CD14-positive monocyte (primary cell): Measurements from ENCODE around the gene NCOA7. TPM values are rescaled to one million over a fixed set of nuclear protein-coding genes. Genes with fewer than 3 reads are reported as not detected.

Experiments used
- DNase-seq, 3 donors: peaks; one replicate each; pipeline ENCODE4 v3.0.0-alpha.2; 2011 to 2022
- H2AFZ ChIP-seq: 2 replicates; pipeline ENCODE4 v1.6.0; 2012; ENCODE audit warnings: mild to moderate bottlenecking, low read depth, low read length, inconsistent platforms; ENCODE audit not compliant: insufficient read depth, poor library complexity, severe bottlenecking
- H3K27ac ChIP-seq, 2 donors: 1 replicate in 1 of 2; 2 replicates in 1 of 2; pipeline ENCODE4 v1.5.1; 2012 to 2013; ENCODE audit warnings: low read length in 2 of 2, control low read depth in 1 of 2, inconsistent platforms in 1 of 2, low read depth in 1 of 2, mild to moderate bottlenecking in 1 of 2
- H3K27me3 ChIP-seq, 2 donors: one replicate each; pipeline versions ENCODE4 v1.6.0 to v1.6.1; 2011 to 2013; ENCODE audit warnings: low read length in 2 of 2; ENCODE audit not compliant: control insufficient read depth in 2 of 2, insufficient read depth in 2 of 2
- H3K36me3 ChIP-seq, 2 donors: replicated peaks in 1 of 2; 1 replicate in 1 of 2; 2 replicates in 1 of 2; pipeline versions ENCODE4 v1.5.1 to v1.6.1; 2012 to 2013; ENCODE audit warnings: low read length in 2 of 2, control low read depth in 1 of 2, inconsistent platforms in 1 of 2, mild to moderate bottlenecking in 1 of 2; ENCODE audit not compliant: insufficient read depth in 2 of 2, control insufficient read depth in 1 of 2
- H3K4me1 ChIP-seq, 2 donors: 1 replicate in 1 of 2; 2 replicates in 1 of 2; pipeline versions ENCODE4 v1.5.1 to v1.6.1; 2012 to 2013; ENCODE audit warnings: low read length in 2 of 2, control low read depth in 1 of 2, inconsistent platforms in 1 of 2, mild to moderate bottlenecking in 1 of 2, moderate library complexity in 1 of 2; ENCODE audit not compliant: insufficient read depth in 2 of 2, control insufficient read depth in 1 of 2
- H3K4me2 ChIP-seq: replicated peaks from 2 replicates; pipeline ENCODE3; 2012; ENCODE audit warnings: low read length, moderate library complexity, mild to moderate bottlenecking; ENCODE audit not compliant: poor library complexity, severe bottlenecking; ENCODE audit errors: extremely low read depth
- H3K4me3 ChIP-seq, 3 experiments: fragments of 200-600 bp in 1 of 3; sonication (generic) in 1 of 3; replicated peaks in 1 of 3; 1 replicate in 2 of 3; 2 replicates in 1 of 3; pipeline ENCODE4 v1.5.1; 2011 to 2013; ENCODE audit warnings: low read length in 3 of 3, mild to moderate bottlenecking in 3 of 3, control low read depth in 2 of 3, low read depth in 2 of 3, inconsistent platforms in 1 of 3, moderate library complexity in 1 of 3
- H3K79me2 ChIP-seq: 2 replicates; pipeline ENCODE4 v1.6.0; 2012; ENCODE audit warnings: mild to moderate bottlenecking, control low read depth, inconsistent platforms, low read length, moderate library complexity; ENCODE audit not compliant: insufficient read depth
- H3K9ac ChIP-seq: 2 replicates; pipeline ENCODE4 v1.6.0; 2017; ENCODE audit warnings: low read length, mild to moderate bottlenecking; ENCODE audit not compliant: insufficient read depth, poor library complexity, severe bottlenecking
- H3K9me3 ChIP-seq, 2 donors: replicated peaks in 1 of 2; 1 replicate in 1 of 2; 2 replicates in 1 of 2; pipeline versions ENCODE4 v1.5.1 to v1.6.1; 2012 to 2013; ENCODE audit warnings: low read length in 2 of 2, control low read depth in 1 of 2; ENCODE audit not compliant: control insufficient read depth in 1 of 2, insufficient read depth in 1 of 2
- H4K20me1 ChIP-seq: 2 replicates; pipeline ENCODE4 v1.6.0; 2012; ENCODE audit warnings: mild to moderate bottlenecking, low read length, control low read depth, moderate library complexity; ENCODE audit not compliant: insufficient read depth
- H3K27ac Mint-ChIP-seq, 7 donors: one replicate each; pipeline ENCODE4 v1.8.0; 2020; ENCODE audit warnings: mild to moderate bottlenecking in 7 of 7, mixed read lengths in 7 of 7, moderate library complexity in 6 of 7, inconsistent platforms in 2 of 7
- H3K27me3 Mint-ChIP-seq, 3 donors: one replicate each; pipeline ENCODE4 v1.8.0; 2021 to 2022; ENCODE audit warnings: low read depth in 3 of 3, mild to moderate bottlenecking in 3 of 3, mixed read lengths in 3 of 3, moderate library complexity in 3 of 3, inconsistent platforms in 1 of 3
- H3K36me3 Mint-ChIP-seq, 2 donors: one replicate each; pipeline ENCODE4 v1.8.0; 2020; ENCODE audit warnings: mixed read lengths in 2 of 2, inconsistent platforms in 1 of 2, mild to moderate bottlenecking in 1 of 2
- H3K4me1 Mint-ChIP-seq: one replicate; pipeline ENCODE4 v1.8.0; 2020; ENCODE audit warnings: mild to moderate bottlenecking, mixed read lengths
- H3K4me3 Mint-ChIP-seq, 2 donors: one replicate each; pipeline ENCODE4 v1.8.0; 2020; ENCODE audit warnings: mild to moderate bottlenecking in 2 of 2, mixed read lengths in 2 of 2, moderate library complexity in 1 of 2
- H3K9me3 Mint-ChIP-seq, 7 donors: one replicate each; pipeline ENCODE4 v1.8.0; 2020 to 2022; ENCODE audit warnings: mixed read lengths in 7 of 7, mild to moderate bottlenecking in 6 of 7, moderate library complexity in 6 of 7, inconsistent platforms in 2 of 7
- CTCF ChIP-seq: fragments of 200-600 bp; IDR thresholded peaks from one replicate; pipeline ENCODE4 v1.8.0; 2022; ENCODE audit warnings: antibody characterized with exemption, mild to moderate bottlenecking
- WGBS: methylation state at CpG from one replicate; pipeline ENCODE4 v1.1.5; 2013; ENCODE audit warnings: missing lambda C conversion rate; ENCODE audit not compliant: insufficient coverage; 5-methylcytosine and 5-hydroxymethylcytosine counted together
- intact Hi-C, 2 donors: fragments of 100-400 bp; cut with micrococcal nuclease; formaldehyde crosslinking; loops; one replicate each; pipeline versions ENCODE4 v1.15.0 to v1.15.1; 2023
- polyA plus RNA-seq, 3 donors: library from polyadenylated mRNA; depleted of rRNA in 1 of 3; unstranded in 2 of 3; stranded (reverse) in 1 of 3; fragments of 300-500 nt in 2 of 3; fragments of >200 nt in 1 of 3; fragmentation: Illumina TruSeq in 2 of 3; gene quantifications; 1 replicate in 2 of 3; 2 replicates in 1 of 3; pipeline ENCODE4 v1.2.3, GENCODE V29; 2012 to 2021

Gene NCOA7
- polyA plus RNA-seq, 3 donors: 8.3 to 21.9 (median 11.2) TPM

- Histone ChIP-seq H3K9ac (peak within 1 kb of the TSS; percentile 49), H4K20me1 (no peaks in the 10 kb centered on the region), H3K4me3 (peak within 1 kb of the TSS; percentile 53 to 78 (median 54)), H3K4me1 (peaks cover 41% of the 10 kb centered on the region in 2 donors), H3K79me2 (no peaks in the 10 kb centered on the region), H3K9me3 (peaks cover 6 to 15% of the 10 kb centered on the region in 2 donors), H2AFZ (peak within 1 kb of the TSS; percentile 90), H3K4me2 (peak within 1 kb of the TSS; percentile 91), H3K27ac (no peak within 1 kb of the TSS), H3K27me3 (peaks cover 94% of the 10 kb centered on the region in 2 donors), H3K36me3 (no peaks in the 10 kb centered on the region)
- peaks cover 81 to 92% (median 87%) of the 10 kb centered on the region in 3 donors for H3K27me3 Mint-ChIP-seq
- peak within 1 kb of the TSS in 4 of 7 donors; percentile 12 to 75 (median 56) for H3K27ac Mint-ChIP-seq
- under 1% methylated on average over 95 of the region's 95 CpGs for WGBS
- peaks cover 0 to 27% (median 21%) of the 10 kb centered on the region in 7 donors for H3K9me3 Mint-ChIP-seq
- peaks cover 40% of the 10 kb centered on the region for H3K4me1 Mint-ChIP-seq
- peak; percentile 79 to 91 (median 87) for DNase-seq
- intact Hi-C loops: no loop called here
- H3K36me3 Mint-ChIP-seq: peaks cover 10 to 19% of the 10 kb centered on the region in 2 donors
- H3K4me3 Mint-ChIP-seq: peak within 1 kb of the TSS; percentile 87 to 95
- TF ChIP-seq CTCF: no peak
Measured at GRCh38 chr6:125749173-125749864, 41.4 kb upstream of the NCOA7 start, which contains the start of gene HEY2. Gene HEY2, plus strand, starts transcription at chr6:125749632. Its CDS starts 145 bp downstream, at chr6:125749777.

- peak overlapping the region in 4 of 7 donors; percentile 12 to 75 (median 56) for H3K27ac Mint-ChIP-seq
- no peak for DNase-seq
- H3K4me2 ChIP-seq: peak overlapping the region; percentile 91
- peaks cover 94% of the 10 kb centered on the region in 2 donors for H3K27me3 ChIP-seq
- peak overlapping the region; percentile 87 to 95 for H3K4me3 Mint-ChIP-seq
- H3K9me3 ChIP-seq: peaks cover 6 to 15% of the 10 kb centered on the region in 2 donors
- peaks cover 41% of the 10 kb centered on the region in 2 donors for H3K4me1 ChIP-seq
- 3% methylated on average over 29 of the region's 35 CpGs for WGBS
- peaks cover 40% of the 10 kb centered on the region for H3K4me1 Mint-ChIP-seq
- no peak overlapping the region for H3K27ac ChIP-seq
- TF ChIP-seq CTCF: no peak
- peaks cover 83 to 93% (median 84%) of the 10 kb centered on the region in 3 donors for H3K27me3 Mint-ChIP-seq
- peaks cover 0 to 26% (median 21%) of the 10 kb centered on the region in 7 donors for H3K9me3 Mint-ChIP-seq
- H3K4me3 ChIP-seq: peak overlapping the region; percentile 23 to 78 (median 44)
- no peak overlapping the region for H3K9ac ChIP-seq
- H4K20me1 ChIP-seq: no peaks in the 10 kb centered on the region
- H3K36me3 ChIP-seq: no peaks in the 10 kb centered on the region
- H3K36me3 Mint-ChIP-seq: peaks cover 10 to 18% of the 10 kb centered on the region in 2 donors
- H2AFZ ChIP-seq: peak overlapping the region; percentile 90
- intact Hi-C loops: loop anchor here in 1 of 2 donors (5.0 kb wide), 1 partner anchor 438 kb away; no protein-coding TSS in a partner anchor
- no peaks in the 10 kb centered on the region for H3K79me2 ChIP-seq
Measured at GRCh38 chr6:125749865-125750691, 40.7 kb upstream of the NCOA7 start.
